Activated T-helper 2 cell treated with anti-CD3 and anti-CD28 coated beads, Interferon-gamma antibody, Interleukin-2, Interleukin-4, amounts not matched to agents 10 μg/mL and 5 μg/mL and 100 μg/mL, durations not matched to agents 14 hours and 24 hours and 36 hours (primary cell): ENCODE measurements around the gene ITGAV. TPM values are rescaled to one million over a fixed set of nuclear protein-coding genes. Genes with fewer than 3 reads are reported as not detected.

Experiments used
- DNase-seq: peaks from one replicate; pipeline ENCODE4 v3.0.0; 2021; ENCODE audit warnings: low spot score
- H3K27ac Mint-ChIP-seq: one replicate; pipeline ENCODE4 v1.8.0; 2021; ENCODE audit warnings: mixed read lengths
- H3K27me3 Mint-ChIP-seq: one replicate; pipeline ENCODE4 v1.8.0; 2021; ENCODE audit warnings: low read depth, mixed read lengths
- H3K36me3 Mint-ChIP-seq: one replicate; pipeline ENCODE4 v1.8.0; 2021; ENCODE audit warnings: low read depth, mixed read lengths
- H3K4me1 Mint-ChIP-seq: one replicate; pipeline ENCODE4 v1.8.0; 2021; ENCODE audit warnings: low read depth, mixed read lengths
- H3K4me3 Mint-ChIP-seq: one replicate; pipeline ENCODE4 v1.8.0; 2021; ENCODE audit warnings: low read depth, mild to moderate bottlenecking, moderate library complexity, mixed read lengths
- H3K9me3 Mint-ChIP-seq: one replicate; pipeline ENCODE4 v1.8.0; 2021; ENCODE audit warnings: mixed read lengths
- intact Hi-C: fragments of 100-400 bp; cut with micrococcal nuclease; formaldehyde crosslinking; loops from one replicate; pipeline ENCODE4 v1.15.1; 2023
- total RNA-seq: library from RNA; stranded (reverse); gene quantifications from 2 replicates; pipeline ENCODE4 v1.2.3, GENCODE V29; 2022

The ITGAV gene
- total RNA-seq, 1 donor from 2014 or later, result 10.6 TPM

DNA sequence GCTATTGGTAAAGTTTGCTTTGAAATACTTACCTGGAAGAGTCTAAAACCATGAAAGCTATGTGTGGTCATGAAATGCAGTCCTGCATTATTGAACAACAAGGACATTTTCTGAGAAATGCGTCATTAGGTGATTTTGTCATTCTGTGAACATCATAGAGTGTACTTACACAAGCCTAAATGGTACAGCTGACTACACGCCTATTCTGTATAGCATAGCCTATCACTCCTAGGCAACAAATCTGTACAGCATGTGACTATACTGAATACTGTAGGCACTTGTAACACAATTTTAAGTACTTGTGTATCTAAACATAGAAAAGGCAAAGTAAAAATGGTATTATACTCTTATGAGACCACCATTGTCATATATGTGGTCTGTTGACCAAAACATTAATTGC lies 112.2 kb downstream of the ITGAV start:
- intact Hi-C loops, result no loop called here
- H3K9me3 Mint-ChIP-seq, result no peaks in the 10 kb centered on the region
- no peaks in the 10 kb centered on the region for H3K4me1 Mint-ChIP-seq
- H3K4me3 Mint-ChIP-seq, result no peak overlapping the region
- H3K36me3 Mint-ChIP-seq, result no peaks in the 10 kb centered on the region
- no peak for DNase-seq
- peaks cover 23% of the 10 kb centered on the region for H3K27me3 Mint-ChIP-seq
- H3K27ac Mint-ChIP-seq, result no peak overlapping the region

DNA sequence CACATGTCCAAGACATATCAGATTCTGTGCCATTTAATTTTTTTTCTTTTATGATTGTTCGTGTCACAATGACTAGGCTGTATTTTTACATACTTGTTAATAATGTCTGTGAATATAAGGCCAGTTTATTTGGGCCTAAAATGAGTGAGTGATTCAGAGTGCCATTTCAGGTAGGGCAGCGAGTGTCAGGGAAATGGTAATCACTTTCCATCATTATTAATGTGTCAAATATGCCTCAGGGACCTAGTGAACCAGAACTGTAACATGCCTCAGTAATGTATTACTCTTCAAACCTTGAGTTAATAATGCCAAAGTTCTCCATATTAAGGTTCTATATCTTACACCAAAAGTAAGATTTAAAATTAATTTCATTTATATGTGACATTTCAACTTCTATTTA lies 112.6 kb downstream of the ITGAV start:
- H3K27ac Mint-ChIP-seq, result no peak overlapping the region
- H3K9me3 Mint-ChIP-seq, result no peaks in the 10 kb centered on the region
- H3K4me1 Mint-ChIP-seq, result no peaks in the 10 kb centered on the region
- peaks cover 23% of the 10 kb centered on the region for H3K27me3 Mint-ChIP-seq
- DNase-seq, result no peak
- no peaks in the 10 kb centered on the region for H3K36me3 Mint-ChIP-seq
- intact Hi-C loops, result no loop called here
- no peak overlapping the region for H3K4me3 Mint-ChIP-seq

DNA sequence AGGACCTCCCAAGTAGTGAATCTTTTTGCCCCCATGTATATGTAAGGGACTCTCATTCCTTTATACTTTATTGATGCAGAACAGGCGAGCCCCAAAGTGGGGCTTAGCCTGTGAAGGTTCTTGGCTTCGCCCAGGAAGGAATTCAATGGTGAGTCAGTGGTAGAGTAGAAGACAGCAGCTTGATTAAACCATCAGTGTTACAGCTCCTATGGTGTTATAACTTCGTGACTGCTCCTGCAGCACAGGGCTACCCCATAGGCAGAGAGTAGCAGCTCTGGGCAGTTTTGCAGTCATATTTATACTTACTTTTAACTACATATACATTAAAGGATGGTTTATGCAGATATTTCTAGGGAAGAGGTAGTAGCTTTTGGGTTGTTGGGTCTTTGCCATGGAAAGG lies 115.0 kb downstream of the ITGAV start:
- no peaks in the 10 kb centered on the region for H3K4me1 Mint-ChIP-seq
- H3K4me3 Mint-ChIP-seq, result no peak overlapping the region
- H3K27me3 Mint-ChIP-seq, result peaks cover 9% of the 10 kb centered on the region
- H3K36me3 Mint-ChIP-seq, result no peaks in the 10 kb centered on the region
- no peaks in the 10 kb centered on the region for H3K9me3 Mint-ChIP-seq
- DNase-seq, result no peak
- intact Hi-C loops, result no loop called here
- H3K27ac Mint-ChIP-seq, result no peak overlapping the region

DNA sequence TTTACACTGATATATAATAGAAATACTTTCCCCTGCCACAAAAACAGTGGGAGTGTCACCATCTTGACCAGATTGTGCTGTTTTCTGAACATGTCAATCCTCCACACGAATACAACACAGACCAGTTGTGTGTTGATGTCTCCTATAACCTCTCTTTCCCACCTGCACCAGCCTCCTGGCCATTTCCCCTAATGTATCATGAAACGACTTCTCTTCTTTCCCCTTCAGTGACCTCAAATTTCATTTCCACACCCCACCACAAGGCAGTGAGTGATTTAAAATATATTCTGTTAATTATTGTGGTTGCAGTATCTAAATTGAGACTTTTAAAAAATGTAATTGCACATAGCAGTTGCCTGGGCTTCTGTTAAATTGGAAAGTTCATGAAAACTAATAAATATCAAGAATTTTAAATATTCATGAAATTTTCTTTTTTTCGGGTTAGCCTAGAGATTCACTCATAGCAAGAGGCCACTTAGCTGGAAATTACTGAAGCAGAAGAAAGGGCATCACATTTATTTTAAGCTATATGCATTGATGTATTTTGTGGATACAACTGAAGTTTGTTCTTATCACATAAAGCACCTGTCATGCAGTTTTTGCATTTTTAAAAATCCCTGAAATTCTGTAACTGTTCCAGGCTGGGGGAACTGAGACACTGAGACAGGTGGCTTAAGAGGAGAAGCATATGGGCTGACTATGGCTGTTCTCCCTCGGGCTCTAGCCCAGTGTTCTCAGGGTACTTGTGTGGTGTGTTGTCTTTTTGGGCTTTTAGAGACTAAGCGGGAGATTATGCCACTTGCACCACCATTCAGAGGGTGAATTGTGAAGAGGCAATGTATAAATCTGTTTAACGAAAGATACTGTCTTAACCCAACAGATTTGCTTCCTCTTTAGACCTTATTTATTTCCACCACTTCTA lies 119.9 kb downstream of the ITGAV start:
- no peaks in the 10 kb centered on the region for H3K4me1 Mint-ChIP-seq
- peaks cover 2% of the 10 kb centered on the region for H3K27me3 Mint-ChIP-seq
- intact Hi-C loops, result no loop called here
- H3K4me3 Mint-ChIP-seq, result no peak overlapping the region
- no peaks in the 10 kb centered on the region for H3K9me3 Mint-ChIP-seq
- no peak overlapping the region for H3K27ac Mint-ChIP-seq
- no peaks in the 10 kb centered on the region for H3K36me3 Mint-ChIP-seq
- no peak for DNase-seq

DNA sequence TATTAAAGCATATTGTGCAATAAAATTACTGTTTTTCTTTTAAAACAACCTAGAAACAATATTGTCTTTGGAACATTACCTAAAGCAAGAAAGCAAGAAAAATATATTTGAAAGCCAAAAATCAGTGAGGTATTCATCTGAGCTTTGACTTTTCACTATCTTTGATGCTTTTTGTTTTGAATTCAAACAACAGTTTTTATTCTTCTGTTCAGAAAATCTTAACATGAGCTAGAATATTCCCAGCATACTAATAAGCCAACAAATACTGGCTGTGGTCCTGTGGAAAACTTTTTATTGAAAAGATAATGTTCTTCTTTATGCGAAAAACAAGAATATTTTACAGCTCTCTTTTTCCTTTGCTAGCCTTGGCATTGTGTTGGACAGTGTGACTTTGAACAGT lies 123.8 kb downstream of the ITGAV start:
- DNase-seq, result no peak
- H3K27ac Mint-ChIP-seq, result no peak overlapping the region
- H3K9me3 Mint-ChIP-seq, result no peaks in the 10 kb centered on the region
- intact Hi-C loops, result no loop called here
- H3K4me3 Mint-ChIP-seq, result no peak overlapping the region
- H3K36me3 Mint-ChIP-seq, result no peaks in the 10 kb centered on the region
- H3K27me3 Mint-ChIP-seq, result peaks cover 4% of the 10 kb centered on the region
- H3K4me1 Mint-ChIP-seq, result no peaks in the 10 kb centered on the region

DNA sequence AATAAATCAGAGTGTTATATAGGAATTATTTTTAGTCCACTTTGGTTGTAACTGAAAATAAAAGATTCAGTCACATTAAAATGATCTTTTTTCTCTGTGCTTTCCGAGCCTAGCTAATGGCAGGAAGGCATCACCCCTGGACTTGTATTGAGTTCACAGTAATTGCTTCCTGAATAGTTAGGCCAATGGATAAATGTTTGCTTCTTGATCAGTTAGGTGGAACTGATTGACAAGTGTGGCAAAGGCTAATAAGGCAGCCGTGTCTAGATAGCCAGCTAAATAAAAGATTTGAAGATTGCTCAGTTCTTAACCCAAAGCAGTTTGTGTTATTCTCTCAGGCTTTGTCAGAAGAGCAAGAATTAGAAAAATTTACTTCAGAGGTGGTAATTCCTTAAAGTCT lies 124.8 kb downstream of the ITGAV start:
- intact Hi-C loops, result no loop called here
- H3K27me3 Mint-ChIP-seq, result peaks cover 4% of the 10 kb centered on the region
- no peak for DNase-seq
- no peaks in the 10 kb centered on the region for H3K36me3 Mint-ChIP-seq
- no peaks in the 10 kb centered on the region for H3K9me3 Mint-ChIP-seq
- no peak overlapping the region for H3K4me3 Mint-ChIP-seq
- H3K4me1 Mint-ChIP-seq, result no peaks in the 10 kb centered on the region
- no peak overlapping the region for H3K27ac Mint-ChIP-seq

DNA sequence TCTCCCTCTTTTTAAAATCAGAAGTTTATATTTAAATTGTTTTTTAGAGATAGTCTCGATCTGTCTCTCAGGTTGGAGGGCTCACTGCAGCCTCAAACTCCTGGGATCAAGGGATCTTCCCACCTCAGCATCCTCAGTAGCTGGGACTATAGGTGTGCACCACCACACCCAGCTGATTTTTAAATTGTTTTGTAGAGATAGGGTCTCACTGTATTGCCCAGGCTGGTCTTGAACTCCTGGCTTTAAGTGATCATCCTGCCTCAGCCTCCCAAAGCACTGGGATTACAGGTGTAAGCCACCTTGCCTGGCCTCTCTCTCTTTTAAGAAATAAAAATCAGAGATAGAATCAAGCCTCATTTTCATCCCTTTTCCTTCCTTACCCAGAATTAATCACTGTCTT lies 126.1 kb downstream of the ITGAV start:
- Mint-ChIP-seq H3K27ac (no peak overlapping the region), H3K27me3 (peaks cover 4% of the 10 kb centered on the region), H3K4me1 (no peaks in the 10 kb centered on the region), H3K36me3 (no peaks in the 10 kb centered on the region), H3K4me3 (no peak overlapping the region), H3K9me3 (no peaks in the 10 kb centered on the region)
- intact Hi-C loops, result no loop called here
- no peak for DNase-seq

DNA sequence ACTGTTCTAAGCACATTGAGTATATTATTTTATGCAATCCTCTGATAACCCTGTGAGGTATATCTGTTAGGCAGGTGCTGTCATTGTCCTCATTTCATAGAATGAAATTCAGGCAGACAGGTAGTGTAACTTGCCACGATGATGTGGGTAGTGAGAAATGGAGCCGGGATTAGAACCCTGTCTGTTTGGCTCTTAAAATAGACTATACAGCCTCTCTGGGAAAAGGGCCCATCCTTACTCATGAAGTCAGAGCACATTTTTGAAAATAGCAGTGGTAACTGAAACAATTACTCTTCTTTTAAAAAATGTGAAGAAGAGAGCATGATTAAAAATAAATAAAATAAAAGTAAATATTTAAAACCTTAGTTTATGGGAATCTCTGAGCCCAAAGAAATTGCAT lies 127.0 kb downstream of the ITGAV start:
- Mint-ChIP-seq H3K27me3 (peaks cover 4% of the 10 kb centered on the region), H3K4me1 (no peaks in the 10 kb centered on the region), H3K36me3 (no peaks in the 10 kb centered on the region), H3K4me3 (no peak overlapping the region), H3K27ac (no peak overlapping the region), H3K9me3 (no peaks in the 10 kb centered on the region)
- intact Hi-C loops, result no loop called here
- DNase-seq, result no peak

DNA sequence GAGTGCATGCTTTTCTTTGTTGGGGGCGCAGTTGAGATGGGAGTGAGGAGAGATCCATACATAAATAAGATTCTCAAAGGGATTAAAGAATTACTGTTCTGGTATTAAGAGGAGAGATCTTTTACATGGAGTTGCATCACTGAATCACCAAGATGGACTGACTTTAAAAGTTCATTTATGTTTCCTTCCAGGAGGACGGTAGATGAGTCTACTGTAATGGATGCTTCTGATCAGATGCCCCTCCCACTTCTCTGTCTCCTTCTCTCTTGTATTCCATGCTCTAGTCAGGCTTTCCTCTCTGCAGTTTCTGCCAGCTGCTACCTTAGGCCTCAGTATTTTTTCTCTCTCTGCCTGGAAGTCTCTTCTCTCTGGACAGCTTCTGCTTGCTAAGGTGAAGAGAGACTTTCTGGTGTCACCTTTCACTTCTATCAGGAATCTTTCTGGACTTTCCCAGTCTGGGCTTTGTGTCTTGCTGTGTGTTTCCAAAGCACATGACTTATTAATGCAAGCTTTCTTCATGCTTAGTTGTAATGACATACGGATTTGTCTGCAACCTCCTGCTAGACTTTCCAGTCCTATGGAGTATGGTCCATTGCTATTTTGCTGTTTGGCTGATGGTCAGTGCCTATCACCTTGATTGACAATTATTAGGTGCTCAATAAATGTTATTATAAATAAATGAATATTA lies 127.6 kb downstream of the ITGAV start:
- intact Hi-C loops, result no loop called here
- no peak for DNase-seq
- no peak overlapping the region for H3K27ac Mint-ChIP-seq
- no peaks in the 10 kb centered on the region for H3K36me3 Mint-ChIP-seq
- no peaks in the 10 kb centered on the region for H3K9me3 Mint-ChIP-seq
- H3K27me3 Mint-ChIP-seq, result peaks cover 4% of the 10 kb centered on the region
- no peaks in the 10 kb centered on the region for H3K4me1 Mint-ChIP-seq
- H3K4me3 Mint-ChIP-seq, result no peak overlapping the region

DNA sequence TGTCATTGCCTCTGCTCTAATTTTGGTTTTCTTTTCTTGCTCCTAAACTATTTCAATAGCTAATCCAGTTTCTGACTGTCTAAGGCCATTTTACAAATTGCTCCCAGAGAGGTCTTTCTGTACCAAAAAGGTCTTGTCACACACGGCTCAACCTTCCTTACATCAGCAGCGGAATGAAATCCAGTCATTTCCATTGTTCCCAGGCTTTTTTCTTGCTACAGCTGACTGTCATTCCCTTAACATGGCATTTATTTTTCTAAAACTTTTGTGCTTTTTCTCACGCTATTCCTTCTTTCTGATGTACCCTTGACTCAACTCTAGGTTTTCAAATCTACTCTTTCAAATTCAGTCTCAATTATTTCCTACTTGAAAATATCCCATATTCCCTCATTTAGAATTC lies 128.3 kb downstream of the ITGAV start:
- no peaks in the 10 kb centered on the region for H3K9me3 Mint-ChIP-seq
- peaks cover 4% of the 10 kb centered on the region for H3K27me3 Mint-ChIP-seq
- H3K4me3 Mint-ChIP-seq, result no peak overlapping the region
- H3K27ac Mint-ChIP-seq, result no peak overlapping the region
- DNase-seq, result no peak
- intact Hi-C loops, result no loop called here
- no peaks in the 10 kb centered on the region for H3K4me1 Mint-ChIP-seq
- H3K36me3 Mint-ChIP-seq, result no peaks in the 10 kb centered on the region

DNA sequence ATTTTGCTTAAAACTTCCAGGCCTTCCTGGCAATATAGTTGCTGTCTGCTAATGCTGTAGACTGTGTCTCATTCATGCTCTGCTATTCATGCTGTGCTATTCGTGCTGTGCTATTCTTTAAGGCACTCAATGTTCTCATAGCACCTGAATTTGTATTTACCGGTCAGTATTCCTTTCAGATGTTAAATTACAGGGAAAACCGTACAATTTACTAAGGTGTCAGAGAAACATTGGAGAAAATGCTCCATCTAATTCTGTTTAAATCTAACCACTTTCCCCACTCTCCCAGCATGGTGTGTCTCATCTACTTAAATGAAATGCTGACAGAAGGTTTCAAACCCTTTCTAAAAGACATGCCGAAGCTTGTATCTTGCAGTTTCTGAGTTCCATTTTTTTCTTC lies 129.0 kb downstream of the ITGAV start:
- no peak for DNase-seq
- H3K4me3 Mint-ChIP-seq, result no peak overlapping the region
- H3K27me3 Mint-ChIP-seq, result peaks cover 4% of the 10 kb centered on the region
- H3K27ac Mint-ChIP-seq, result no peak overlapping the region
- no peaks in the 10 kb centered on the region for H3K4me1 Mint-ChIP-seq
- intact Hi-C loops, result no loop called here
- H3K36me3 Mint-ChIP-seq, result no peaks in the 10 kb centered on the region
- no peaks in the 10 kb centered on the region for H3K9me3 Mint-ChIP-seq

DNA sequence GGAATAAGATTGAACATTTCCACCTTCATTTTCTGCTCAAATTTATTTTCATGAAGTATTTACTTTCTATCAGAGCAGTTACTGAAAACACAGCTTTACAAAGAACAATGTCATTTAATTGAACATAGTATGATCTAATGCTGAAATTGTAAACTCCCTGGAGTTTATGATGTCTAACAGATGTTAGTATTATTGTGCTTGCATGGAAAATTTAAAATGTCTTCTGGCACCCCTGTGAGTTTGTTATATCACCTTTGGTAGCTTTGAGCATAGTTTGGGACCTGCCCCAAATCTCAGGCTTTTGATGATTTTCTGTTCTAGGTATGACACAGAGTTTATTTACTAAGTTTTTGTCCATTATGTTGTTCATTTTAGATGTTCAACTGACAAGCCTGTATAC lies 132.1 kb downstream of the ITGAV start:
- Mint-ChIP-seq H3K4me1 (no peaks in the 10 kb centered on the region), H3K9me3 (no peaks in the 10 kb centered on the region), H3K36me3 (no peaks in the 10 kb centered on the region), H3K27me3 (no peaks in the 10 kb centered on the region), H3K27ac (no peak overlapping the region), H3K4me3 (no peak overlapping the region)
- no peak for DNase-seq
- intact Hi-C loops, result no loop called here

DNA sequence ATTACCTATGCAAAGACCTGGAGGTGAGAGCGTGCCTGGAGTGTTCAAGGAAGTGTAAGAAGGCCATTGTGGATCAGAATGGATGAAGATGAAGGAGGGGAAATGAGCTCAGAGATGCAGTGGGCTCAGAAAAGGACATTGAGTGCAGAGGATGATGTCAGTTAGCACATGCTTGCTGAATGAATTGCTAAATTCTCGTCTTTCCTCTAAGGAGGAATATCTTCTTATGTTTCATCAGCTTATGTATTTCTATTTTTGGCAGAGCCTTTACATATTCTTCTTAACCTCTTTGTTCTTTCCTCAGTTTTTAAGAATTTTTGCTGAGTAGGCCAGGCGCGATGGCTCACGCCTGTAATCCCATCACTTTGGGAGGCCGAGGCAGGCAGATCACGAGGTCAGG lies 134.9 kb downstream of the ITGAV start:
- Mint-ChIP-seq H3K27me3 (no peaks in the 10 kb centered on the region), H3K36me3 (no peaks in the 10 kb centered on the region), H3K4me1 (no peaks in the 10 kb centered on the region), H3K27ac (no peak overlapping the region), H3K4me3 (no peak overlapping the region), H3K9me3 (no peaks in the 10 kb centered on the region)
- DNase-seq, result no peak
- intact Hi-C loops, result no loop called here
